ENCODE measurements around the gene STK32B. TPM values are rescaled to one million over a fixed set of nuclear protein-coding genes. Genes with fewer than 3 reads are reported as not detected.

The STK32B gene
- total and polyA plus RNA-seq, 9 of the 15 experiments (the other 6 are each of a cell fraction or from before 2014, with no cell fraction given), result 0.03 to 0.20 (median 0.07) TPM; not detected in 2

DNA sequence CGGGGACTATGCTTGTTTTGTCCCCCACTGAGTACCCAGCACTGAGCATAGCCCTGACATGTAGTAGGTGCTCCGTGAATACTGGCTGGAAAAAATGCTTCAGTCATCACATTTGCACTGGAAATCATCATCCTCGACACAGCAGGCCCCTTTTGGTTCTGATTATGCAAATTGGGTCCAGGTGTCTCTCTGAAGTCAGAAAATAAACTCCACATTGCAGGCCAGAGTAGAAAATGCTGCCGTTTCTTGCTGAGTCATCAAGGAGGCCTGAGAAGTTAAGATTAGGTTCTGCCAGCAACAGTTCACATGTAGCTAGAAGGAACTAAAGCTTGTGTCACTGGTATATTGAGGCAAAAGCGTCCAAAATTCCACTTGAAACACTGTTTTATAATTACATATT, 15.0 kb upstream of the STK32B start (continued):
- TF ChIP-seq, protein P1, sequence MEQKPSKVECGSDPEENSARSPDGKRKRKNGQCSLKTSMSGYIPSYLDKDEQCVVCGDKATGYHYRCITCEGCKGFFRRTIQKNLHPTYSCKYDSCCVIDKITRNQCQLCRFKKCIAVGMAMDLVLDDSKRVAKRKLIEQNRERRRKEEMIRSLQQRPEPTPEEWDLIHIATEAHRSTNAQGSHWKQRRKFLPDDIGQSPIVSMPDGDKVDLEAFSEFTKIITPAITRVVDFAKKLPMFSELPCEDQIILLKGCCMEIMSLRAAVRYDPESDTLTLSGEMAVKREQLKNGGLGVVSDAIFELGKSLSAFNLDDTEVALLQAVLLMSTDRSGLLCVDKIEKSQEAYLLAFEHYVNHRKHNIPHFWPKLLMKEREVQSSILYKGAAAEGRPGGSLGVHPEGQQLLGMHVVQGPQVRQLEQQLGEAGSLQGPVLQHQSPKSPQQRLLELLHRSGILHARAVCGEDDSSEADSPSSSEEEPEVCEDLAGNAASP (IDR thresholded peaks at IDR 0.05), result no peak
- no peak for TF ChIP-seq ILK (tag; IDR thresholded peaks at IDR 0.05; ENCODE audit: borderline replicate concordance, low read depth)
- no peak for TF ChIP-seq ZC3H8 (IDR thresholded peaks at IDR 0.05)
- TF ChIP-seq NR2F6 (CRISPR knock-in tag; IDR thresholded peaks at IDR 0.05), result no peak
- TF ChIP-seq SIRT6 (IDR thresholded peaks at IDR 0.05; ENCODE audit: low read depth, low read length), result no peak
- TF ChIP-seq, protein P2, sequence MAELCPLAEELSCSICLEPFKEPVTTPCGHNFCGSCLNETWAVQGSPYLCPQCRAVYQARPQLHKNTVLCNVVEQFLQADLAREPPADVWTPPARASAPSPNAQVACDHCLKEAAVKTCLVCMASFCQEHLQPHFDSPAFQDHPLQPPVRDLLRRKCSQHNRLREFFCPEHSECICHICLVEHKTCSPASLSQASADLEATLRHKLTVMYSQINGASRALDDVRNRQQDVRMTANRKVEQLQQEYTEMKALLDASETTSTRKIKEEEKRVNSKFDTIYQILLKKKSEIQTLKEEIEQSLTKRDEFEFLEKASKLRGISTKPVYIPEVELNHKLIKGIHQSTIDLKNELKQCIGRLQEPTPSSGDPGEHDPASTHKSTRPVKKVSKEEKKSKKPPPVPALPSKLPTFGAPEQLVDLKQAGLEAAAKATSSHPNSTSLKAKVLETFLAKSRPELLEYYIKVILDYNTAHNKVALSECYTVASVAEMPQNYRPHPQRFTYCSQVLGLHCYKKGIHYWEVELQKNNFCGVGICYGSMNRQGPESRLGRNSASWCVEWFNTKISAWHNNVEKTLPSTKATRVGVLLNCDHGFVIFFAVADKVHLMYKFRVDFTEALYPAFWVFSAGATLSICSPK (IDR thresholded peaks at IDR 0.05; ENCODE audit: borderline replicate concordance), result no peak
- TF ChIP-seq EP300 (IDR thresholded peaks at IDR 0.05; ENCODE audit: low read length), result peak; percentile 95
- no peak for TF ChIP-seq ZZZ3 (IDR thresholded peaks at IDR 0.05)
- TF ChIP-seq, protein P3, sequence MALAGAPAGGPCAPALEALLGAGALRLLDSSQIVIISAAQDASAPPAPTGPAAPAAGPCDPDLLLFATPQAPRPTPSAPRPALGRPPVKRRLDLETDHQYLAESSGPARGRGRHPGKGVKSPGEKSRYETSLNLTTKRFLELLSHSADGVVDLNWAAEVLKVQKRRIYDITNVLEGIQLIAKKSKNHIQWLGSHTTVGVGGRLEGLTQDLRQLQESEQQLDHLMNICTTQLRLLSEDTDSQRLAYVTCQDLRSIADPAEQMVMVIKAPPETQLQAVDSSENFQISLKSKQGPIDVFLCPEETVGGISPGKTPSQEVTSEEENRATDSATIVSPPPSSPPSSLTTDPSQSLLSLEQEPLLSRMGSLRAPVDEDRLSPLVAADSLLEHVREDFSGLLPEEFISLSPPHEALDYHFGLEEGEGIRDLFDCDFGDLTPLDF (CRISPR knock-in tag; IDR thresholded peaks at IDR 0.05), result no peak
- TF ChIP-seq, protein P4, sequence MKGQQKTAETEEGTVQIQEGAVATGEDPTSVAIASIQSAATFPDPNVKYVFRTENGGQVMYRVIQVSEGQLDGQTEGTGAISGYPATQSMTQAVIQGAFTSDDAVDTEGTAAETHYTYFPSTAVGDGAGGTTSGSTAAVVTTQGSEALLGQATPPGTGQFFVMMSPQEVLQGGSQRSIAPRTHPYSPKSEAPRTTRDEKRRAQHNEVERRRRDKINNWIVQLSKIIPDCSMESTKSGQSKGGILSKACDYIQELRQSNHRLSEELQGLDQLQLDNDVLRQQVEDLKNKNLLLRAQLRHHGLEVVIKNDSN (CRISPR knock-in tag; IDR thresholded peaks at IDR 0.05), result no peak
- TF ChIP-seq RUNX1 (IDR thresholded peaks at IDR 0.05; ENCODE audit: low read depth), result no peak
- TF ChIP-seq SREBF1 (IDR thresholded peaks at IDR 0.05; ENCODE audit: borderline replicate concordance, low read depth, low read length), result no peak
- TF ChIP-seq, protein P5, sequence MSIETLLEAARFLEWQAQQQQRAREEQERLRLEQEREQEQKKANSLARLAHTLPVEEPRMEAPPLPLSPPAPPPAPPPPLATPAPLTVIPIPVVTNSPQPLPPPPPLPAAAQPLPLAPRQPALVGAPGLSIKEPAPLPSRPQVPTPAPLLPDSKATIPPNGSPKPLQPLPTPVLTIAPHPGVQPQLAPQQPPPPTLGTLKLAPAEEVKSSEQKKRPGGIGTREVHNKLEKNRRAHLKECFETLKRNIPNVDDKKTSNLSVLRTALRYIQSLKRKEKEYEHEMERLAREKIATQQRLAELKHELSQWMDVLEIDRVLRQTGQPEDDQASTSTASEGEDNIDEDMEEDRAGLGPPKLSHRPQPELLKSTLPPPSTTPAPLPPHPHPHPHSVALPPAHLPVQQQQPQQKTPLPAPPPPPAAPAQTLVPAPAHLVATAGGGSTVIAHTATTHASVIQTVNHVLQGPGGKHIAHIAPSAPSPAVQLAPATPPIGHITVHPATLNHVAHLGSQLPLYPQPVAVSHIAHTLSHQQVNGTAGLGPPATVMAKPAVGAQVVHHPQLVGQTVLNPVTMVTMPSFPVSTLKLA (conservative IDR thresholded peaks at IDR 0.05), result peak in 1 of 2 experiments; percentile 42; a peak in 1 of 4 replicates
- TF ChIP-seq SIN3B (IDR thresholded peaks at IDR 0.05; ENCODE audit: low read depth), result no peak
- TF ChIP-seq ZNF707 (CRISPR knock-in tag; conservative IDR thresholded peaks at IDR 0.05), result no peak
- peak; percentile 96 for TF ChIP-seq ARID1B (IDR thresholded peaks at IDR 0.05)
- TF ChIP-seq, protein P6, sequence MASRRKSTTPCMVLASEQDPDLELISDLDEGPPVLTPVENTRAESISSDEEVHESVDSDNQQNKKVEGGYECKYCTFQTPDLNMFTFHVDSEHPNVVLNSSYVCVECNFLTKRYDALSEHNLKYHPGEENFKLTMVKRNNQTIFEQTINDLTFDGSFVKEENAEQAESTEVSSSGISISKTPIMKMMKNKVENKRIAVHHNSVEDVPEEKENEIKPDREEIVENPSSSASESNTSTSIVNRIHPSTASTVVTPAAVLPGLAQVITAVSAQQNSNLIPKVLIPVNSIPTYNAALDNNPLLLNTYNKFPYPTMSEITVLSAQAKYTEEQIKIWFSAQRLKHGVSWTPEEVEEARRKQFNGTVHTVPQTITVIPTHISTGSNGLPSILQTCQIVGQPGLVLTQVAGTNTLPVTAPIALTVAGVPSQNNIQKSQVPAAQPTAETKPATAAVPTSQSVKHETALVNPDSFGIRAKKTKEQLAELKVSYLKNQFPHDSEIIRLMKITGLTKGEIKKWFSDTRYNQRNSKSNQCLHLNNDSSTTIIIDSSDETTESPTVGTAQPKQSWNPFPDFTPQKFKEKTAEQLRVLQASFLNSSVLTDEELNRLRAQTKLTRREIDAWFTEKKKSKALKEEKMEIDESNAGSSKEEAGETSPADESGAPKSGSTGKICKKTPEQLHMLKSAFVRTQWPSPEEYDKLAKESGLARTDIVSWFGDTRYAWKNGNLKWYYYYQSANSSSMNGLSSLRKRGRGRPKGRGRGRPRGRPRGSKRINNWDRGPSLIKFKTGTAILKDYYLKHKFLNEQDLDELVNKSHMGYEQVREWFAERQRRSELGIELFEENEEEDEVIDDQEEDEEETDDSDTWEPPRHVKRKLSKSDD (conservative IDR thresholded peaks at IDR 0.05; ENCODE audit: low read length), result no peak
- TF ChIP-seq, protein P7, sequence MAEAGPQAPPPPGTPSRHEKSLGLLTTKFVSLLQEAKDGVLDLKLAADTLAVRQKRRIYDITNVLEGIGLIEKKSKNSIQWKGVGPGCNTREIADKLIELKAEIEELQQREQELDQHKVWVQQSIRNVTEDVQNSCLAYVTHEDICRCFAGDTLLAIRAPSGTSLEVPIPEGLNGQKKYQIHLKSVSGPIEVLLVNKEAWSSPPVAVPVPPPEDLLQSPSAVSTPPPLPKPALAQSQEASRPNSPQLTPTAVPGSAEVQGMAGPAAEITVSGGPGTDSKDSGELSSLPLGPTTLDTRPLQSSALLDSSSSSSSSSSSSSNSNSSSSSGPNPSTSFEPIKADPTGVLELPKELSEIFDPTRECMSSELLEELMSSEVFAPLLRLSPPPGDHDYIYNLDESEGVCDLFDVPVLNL (CRISPR knock-in tag; IDR thresholded peaks at IDR 0.05; ENCODE audit: low read depth), result no peak
- peak; percentile 84 for TF ChIP-seq PML (IDR thresholded peaks at IDR 0.05; ENCODE audit: low read length)
